Transverse colon (tissue), 4 donors: ENCODE measurements around the gene FAIM2. TPM values are rescaled to one million over a fixed set of nuclear protein-coding genes. Genes with fewer than 3 reads are reported as not detected.

Source experiments
- DNase-seq: peaks from one replicate; pipeline ENCODE4 v3.0.0-alpha.2; 2019
- H3K27ac ChIP-seq, 4 donors: fragments of 200-600 bp; sonication (generic); 2 replicates each; pipeline ENCODE4 v1.5.1; 2016 to 2018; ENCODE audit warnings: inconsistent platforms in 4 of 4
- H3K27me3 ChIP-seq: fragments of 200-600 bp; sonication (generic); 2 replicates; pipeline ENCODE4 v1.5.1; 2017; ENCODE audit warnings: inconsistent platforms
- H3K36me3 ChIP-seq, 4 donors: fragments of 200-600 bp; sonication (generic); 2 replicates each; pipeline ENCODE4 v1.5.1; 2017 to 2019; ENCODE audit warnings: inconsistent platforms in 4 of 4
- H3K4me1 ChIP-seq, 4 donors: fragments of 200-600 bp; sonication (generic); 2 replicates each; pipeline ENCODE4 v1.5.1; 2017 to 2020; ENCODE audit warnings: inconsistent platforms in 4 of 4
- H3K4me3 ChIP-seq, 4 donors: fragments of 200-600 bp; sonication (generic); 1 replicate in 1 of 4; 2 replicates in 3 of 4; pipeline versions ENCODE4 v1.5.1 to v1.6.1; 2017 to 2019; ENCODE audit warnings: inconsistent platforms in 4 of 4
- H3K9me3 ChIP-seq, 2 donors: fragments of 200-600 bp; sonication (generic); 2 replicates each; pipeline ENCODE4 v1.5.1; 2017 to 2019; ENCODE audit warnings: inconsistent platforms in 2 of 2
- EP300 ChIP-seq: sonication (generic); formaldehyde crosslinking; IDR thresholded peaks from one replicate; pipeline ENCODE4 v1.6.1; 2017; ENCODE audit warnings: antibody characterized with exemption, low read depth
- POLR2A ChIP-seq: fragments of 450-650 bp; IDR thresholded peaks from one replicate; pipeline ENCODE4 v1.6.1; 2016; ENCODE audit warnings: antibody characterized with exemption, mild to moderate bottlenecking, moderate library complexity
- POLR2AphosphoS5 ChIP-seq, 3 donors: sonication (generic); formaldehyde crosslinking; IDR thresholded peaks; one replicate each; pipeline ENCODE4 v1.6.1; 2016; ENCODE audit warnings: antibody characterized with exemption in 3 of 3
- WGBS, 2 donors: methylation state at CpG; one replicate each; pipeline ENCODE4 v1.1.5; 2018; ENCODE audit warnings: low coverage in 1 of 2; 5-methylcytosine and 5-hydroxymethylcytosine counted together
- in situ Hi-C, 4 donors: fragments of 200-750 bp; cut with MboI; loops; one replicate each; pipeline versions ENCODE4 v1.15.0 to v1.15.1; 2017; ENCODE audit warnings: low sequenced_read_pairs in 3 of 4, low pct_ligation_motif_present in 1 of 4, low pct_unique_long_range_greater_than_20kb in 1 of 4
- intact Hi-C: fragments of 100-400 bp; cut with DNase I; formaldehyde crosslinking; loops from one replicate; pipeline ENCODE4 v1.15.1; 2023; ENCODE audit warnings: low total_unique reads
- total RNA-seq, 4 donors: library from RNA; depleted of rRNA; stranded (reverse); fragments of >200 nt; gene quantifications; one replicate each; pipeline ENCODE4 v1.1.0, GENCODE V29; 2016
- TF ChIP-seq, protein P1 (sequence below), 5 experiments: fragments of 200-600 bp in 3 of 5; fragments of 450-650 bp in 2 of 5; sonication (generic) in 3 of 5; IDR thresholded peaks; 1 replicate in 2 of 5; 2 replicates in 3 of 5; pipeline ENCODE4 v1.5.1; 2016 to 2017; ENCODE audit warnings: antibody characterized with exemption in 5 of 5, inconsistent platforms in 3 of 5, mild to moderate bottlenecking in 2 of 5, moderate library complexity in 1 of 5

FAIM2 gene
- total RNA-seq, 4 donors from 2014 or later, result 1.5 to 2.8 (median 2.5) TPM

DNA sequence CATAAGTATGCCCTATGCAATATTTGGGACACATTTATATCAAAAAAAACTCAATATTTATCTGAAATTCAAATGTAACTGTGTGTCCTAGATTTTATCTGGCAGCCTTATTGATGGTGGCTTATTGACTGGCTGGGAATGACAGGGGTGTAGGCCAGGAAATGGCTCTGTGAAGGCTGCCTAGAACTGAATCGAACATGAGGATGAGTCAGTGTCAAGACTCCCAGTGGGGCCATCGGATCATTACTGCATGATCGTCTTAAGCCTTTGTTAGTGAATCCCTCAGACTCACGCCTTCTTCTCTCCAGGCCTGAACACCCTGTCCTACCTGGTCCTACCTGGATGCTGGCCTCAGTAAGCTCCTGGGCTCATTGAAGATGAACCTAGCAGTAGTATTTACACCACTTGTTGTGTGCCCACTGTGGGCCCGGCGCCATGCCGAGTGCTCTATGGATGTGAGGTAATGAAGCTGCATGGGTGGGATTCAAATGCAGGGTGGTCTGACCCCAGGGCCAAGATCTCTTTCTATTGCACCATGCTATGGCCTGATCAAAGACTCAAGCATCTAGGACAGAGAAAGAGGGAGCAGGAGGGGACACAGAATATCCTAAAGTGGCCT is 21.0 kb upstream of the FAIM2 start:
- no peak for TF ChIP-seq POLR2AphosphoS5 (IDR thresholded peaks at IDR 0.05)
- TF ChIP-seq POLR2A, result no peak
- TF ChIP-seq EP300, result no peak
- TF ChIP-seq, protein P1, sequence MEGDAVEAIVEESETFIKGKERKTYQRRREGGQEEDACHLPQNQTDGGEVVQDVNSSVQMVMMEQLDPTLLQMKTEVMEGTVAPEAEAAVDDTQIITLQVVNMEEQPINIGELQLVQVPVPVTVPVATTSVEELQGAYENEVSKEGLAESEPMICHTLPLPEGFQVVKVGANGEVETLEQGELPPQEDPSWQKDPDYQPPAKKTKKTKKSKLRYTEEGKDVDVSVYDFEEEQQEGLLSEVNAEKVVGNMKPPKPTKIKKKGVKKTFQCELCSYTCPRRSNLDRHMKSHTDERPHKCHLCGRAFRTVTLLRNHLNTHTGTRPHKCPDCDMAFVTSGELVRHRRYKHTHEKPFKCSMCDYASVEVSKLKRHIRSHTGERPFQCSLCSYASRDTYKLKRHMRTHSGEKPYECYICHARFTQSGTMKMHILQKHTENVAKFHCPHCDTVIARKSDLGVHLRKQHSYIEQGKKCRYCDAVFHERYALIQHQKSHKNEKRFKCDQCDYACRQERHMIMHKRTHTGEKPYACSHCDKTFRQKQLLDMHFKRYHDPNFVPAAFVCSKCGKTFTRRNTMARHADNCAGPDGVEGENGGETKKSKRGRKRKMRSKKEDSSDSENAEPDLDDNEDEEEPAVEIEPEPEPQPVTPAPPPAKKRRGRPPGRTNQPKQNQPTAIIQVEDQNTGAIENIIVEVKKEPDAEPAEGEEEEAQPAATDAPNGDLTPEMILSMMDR (IDR thresholded peaks at IDR 0.05), result no peak
- 93% methylated on average over 7 of the region's 7 CpGs; no CpG with 5 or more reads in 1 of the 2 donors for WGBS, 2 donors

DNA sequence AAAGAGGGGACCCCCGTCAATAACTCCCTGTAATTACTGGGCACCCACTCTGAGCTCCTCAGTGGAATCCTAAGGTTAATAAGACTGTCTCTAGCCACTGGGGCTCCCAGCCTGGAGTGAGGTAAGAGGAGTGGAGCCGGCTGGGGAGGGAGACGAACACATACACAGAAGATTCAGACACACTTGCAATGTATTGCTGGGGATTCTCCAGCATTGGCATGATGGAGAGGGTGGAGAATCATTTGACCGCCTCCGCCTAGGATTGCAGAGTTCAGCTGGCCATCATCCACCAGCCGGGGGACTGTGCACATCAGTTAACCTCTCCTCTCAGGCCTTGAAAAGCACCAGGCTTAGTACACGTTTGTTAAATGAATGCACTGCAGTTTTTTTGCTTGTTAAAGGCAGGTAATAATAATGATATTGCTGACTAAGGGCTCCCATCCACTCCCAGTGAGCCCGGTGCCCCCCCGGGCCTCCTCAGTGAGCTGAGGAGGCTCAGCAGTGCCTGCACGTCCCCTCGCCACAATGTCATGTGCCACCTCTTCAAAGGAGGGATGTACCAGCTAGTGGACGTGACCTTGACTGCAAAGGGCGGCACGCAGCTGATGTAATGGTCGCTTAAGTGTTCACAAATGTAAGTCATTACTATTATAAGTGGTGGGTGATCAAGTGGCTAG is 20.3 kb upstream of the FAIM2 start:
- in situ Hi-C loops, result no loop called here
- Histone ChIP-seq H3K27ac (no peak overlapping the region), H3K36me3 (no peaks in the 10 kb centered on the region), H3K4me1 (no peaks in the 10 kb centered on the region), H3K27me3 (no peaks in the 10 kb centered on the region), H3K9me3 (no peaks in the 10 kb centered on the region), H3K4me3 (no peak overlapping the region)
- TF ChIP-seq POLR2A, result no peak
- TF ChIP-seq EP300, result no peak
- TF ChIP-seq, protein P1 (IDR thresholded peaks at IDR 0.05), result no peak
- TF ChIP-seq POLR2AphosphoS5 (IDR thresholded peaks at IDR 0.05), result no peak
- intact Hi-C loops, result no loop called here
- WGBS, 2 donors, result 86 to 90% methylated on average over 12 to 15 of the region's 15 CpGs
- DNase-seq, result no peak

More for the DNA sequence above, 21.0 kb upstream of the FAIM2 start:
- no peaks in the 10 kb centered on the region for H3K4me1 ChIP-seq
- H3K36me3 ChIP-seq, result no peaks in the 10 kb centered on the region
- in situ Hi-C loops, result no loop called here
- no peaks in the 10 kb centered on the region for H3K27me3 ChIP-seq
- intact Hi-C loops, result no loop called here
- H3K9me3 ChIP-seq, result no peaks in the 10 kb centered on the region
- H3K4me3 ChIP-seq, result no peak overlapping the region
- H3K27ac ChIP-seq, result no peak overlapping the region
- no peak for DNase-seq

DNA sequence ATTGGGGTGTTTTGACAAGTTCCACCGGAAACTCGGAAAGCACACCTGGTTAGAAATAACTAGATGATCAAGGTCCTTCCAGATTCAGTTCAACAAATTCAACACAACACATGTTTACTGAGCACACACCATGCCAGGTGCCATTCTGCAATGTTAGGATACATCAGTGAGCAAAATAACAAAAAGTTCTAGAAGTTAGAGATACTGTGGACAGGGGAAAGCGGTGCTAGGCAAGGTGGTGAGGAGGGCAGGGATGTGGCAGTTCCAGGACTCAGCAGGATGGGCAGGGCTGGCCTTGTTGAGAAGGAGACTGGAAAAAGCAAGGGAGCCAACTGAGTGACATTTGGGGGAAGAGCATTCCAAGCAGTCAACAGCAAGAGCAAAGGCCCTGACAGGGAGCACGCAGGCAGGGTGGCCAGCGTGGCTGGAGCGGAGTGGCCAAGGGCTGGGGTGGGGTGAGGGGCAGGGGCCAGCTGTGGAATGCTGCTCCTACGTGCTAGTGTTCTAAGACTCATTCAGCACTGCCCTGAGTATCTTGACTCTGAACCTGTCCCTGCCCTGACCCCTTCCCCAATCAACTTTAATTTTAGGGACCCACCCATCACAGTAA is 19.4 kb upstream of the FAIM2 start:
- Histone ChIP-seq H3K4me3 (no peak overlapping the region), H3K36me3 (no peaks in the 10 kb centered on the region), H3K27ac (no peak overlapping the region), H3K27me3 (no peaks in the 10 kb centered on the region), H3K4me1 (no peaks in the 10 kb centered on the region), H3K9me3 (no peaks in the 10 kb centered on the region)
- 83% methylated on average over 7 of the region's 7 CpGs; no CpG with 5 or more reads in 1 of the 2 donors for WGBS, 2 donors
- DNase-seq, result no peak
- in situ Hi-C loops (no loop called here), intact Hi-C loops (no loop called here)
- TF ChIP-seq, protein P1 (IDR thresholded peaks at IDR 0.05), result no peak

DNA sequence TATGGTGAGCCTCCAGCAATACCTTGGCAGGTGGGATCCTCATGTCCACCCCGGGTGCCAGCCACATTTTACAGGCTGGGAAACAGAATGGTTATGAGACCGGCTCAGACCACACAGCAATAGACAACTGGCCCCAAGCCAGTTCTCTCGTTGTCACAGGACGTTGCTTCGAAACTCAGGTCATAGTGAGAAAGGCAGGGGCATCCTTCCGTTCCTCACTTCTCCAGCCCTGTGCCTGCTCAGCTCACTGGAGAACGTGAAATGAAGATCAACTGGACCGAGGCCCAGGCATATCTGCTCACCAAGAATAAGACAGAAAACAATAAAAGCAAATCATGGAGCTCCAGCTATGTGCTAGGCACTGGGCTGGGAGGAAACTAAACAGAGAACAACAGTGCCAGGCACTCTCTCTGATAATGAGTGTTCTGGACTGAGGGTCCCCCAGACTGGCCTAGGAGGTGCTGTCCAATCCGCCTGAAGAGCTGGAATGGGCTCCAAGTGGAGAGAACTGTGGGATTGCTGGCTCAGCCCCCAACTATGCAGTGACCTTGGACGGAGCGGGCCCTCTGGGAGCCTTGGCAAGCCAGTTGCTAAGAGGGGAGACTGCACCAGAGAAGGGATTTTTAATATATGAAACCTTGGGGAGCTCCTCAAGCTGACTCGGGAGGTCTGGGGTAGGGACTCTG is 18.8 kb upstream of the FAIM2 start:
- no peaks in the 10 kb centered on the region for H3K27me3 ChIP-seq
- in situ Hi-C loops, result no loop called here
- intact Hi-C loops, result no loop called here
- no peaks in the 10 kb centered on the region for H3K4me1 ChIP-seq
- TF ChIP-seq, protein P1 (IDR thresholded peaks at IDR 0.05), result no peak
- TF ChIP-seq POLR2A (no peak), POLR2AphosphoS5 (IDR thresholded peaks at IDR 0.05) (no peak), EP300 (no peak)
- 74 to 80% methylated on average over 1 to 12 of the region's 12 CpGs for WGBS, 2 donors
- no peak overlapping the region for H3K27ac ChIP-seq
- no peaks in the 10 kb centered on the region for H3K36me3 ChIP-seq
- H3K4me3 ChIP-seq, result no peak overlapping the region
- H3K9me3 ChIP-seq, result no peaks in the 10 kb centered on the region
- DNase-seq, result no peak
